Fibroblast of mammary gland (primary cell): ENCODE results near the gene GPR39.

Experiments used
- DNase-seq: peaks from one replicate; pipeline ENCODE4 v3.0.0-alpha.2; 2010; ENCODE audit warnings: low read depth
- H3K4me3 ChIP-seq: 2 replicates; pipeline ENCODE4 v1.5.1; 2011; ENCODE audit warnings: low read depth, mild to moderate bottlenecking, low read length, moderate library complexity; ENCODE audit not compliant: control insufficient read depth
- CTCF ChIP-seq: conservative IDR thresholded peaks from 2 replicates; pipeline ENCODE4 v1.5.1; 2011; ENCODE audit warnings: low read depth, low read length, inconsistent platforms; ENCODE audit not compliant: control insufficient read depth, insufficient read depth

GPR39 gene

GRCh38 chr2:132641819-132642218 lies 225.2 kb downstream of the GPR39 start:
- TF ChIP-seq CTCF: no peak
- no peak overlapping the region for H3K4me3 ChIP-seq
- no peak for DNase-seq

- TF ChIP-seq CTCF: no peak
- DNase-seq: no peak
- H3K4me3 ChIP-seq: no peak overlapping the region
Measured at GRCh38 chr2:132642415-132642814, 225.8 kb downstream of the GPR39 start.

- no peak for TF ChIP-seq CTCF
- DNase-seq: no peak
- H3K4me3 ChIP-seq: no peak overlapping the region
Measured at GRCh38 chr2:132645176-132645575, 228.6 kb downstream of the GPR39 start.

- no peak for DNase-seq
- no peak for TF ChIP-seq CTCF
- no peak overlapping the region for H3K4me3 ChIP-seq
Measured at GRCh38 chr2:132645722-132646539, 229.3 kb downstream of the GPR39 start.

GRCh38 chr2:132646540-132647108 lies 230.0 kb downstream of the GPR39 start:
- DNase-seq: no peak
- TF ChIP-seq CTCF: no peak
- H3K4me3 ChIP-seq: no peak overlapping the region

GRCh38 chr2:132651115-132652045 lies 234.8 kb downstream of the GPR39 start:
- H3K4me3 ChIP-seq: no peak overlapping the region
- TF ChIP-seq CTCF: peak; percentile 62
- DNase-seq: peak; percentile 57
